Karpas-422 (cell line): Measurements from ENCODE around the gene DCHS1. TPM values are rescaled to one million over a fixed set of nuclear protein-coding genes. Genes with fewer than 3 reads are reported as not detected.
A peak's percentile ranks its signal among the peaks of the same experiment; 100 is the strongest.

Source experiments
- DNase-seq: peaks from one replicate; pipeline ENCODE4 v3.0.0-alpha.2; 2015
- H2AFZ ChIP-seq: fragments of 200-600 bp; sonication (generic); 2 replicates; pipeline ENCODE4 v1.6.1; 2014; ENCODE audit warnings: antibody characterized with exemption, low read length, mixed read lengths
- H3K27ac ChIP-seq: fragments of 200-600 bp; sonication (generic); 2 replicates; pipeline ENCODE4 v1.5.1; 2014; ENCODE audit warnings: mild to moderate bottlenecking, low read length, moderate library complexity
- H3K27me3 ChIP-seq: fragments of 200-600 bp; sonication (generic); 2 replicates; pipeline ENCODE4 v1.6.1; 2014; ENCODE audit warnings: low read length, mixed read lengths
- H3K36me3 ChIP-seq: fragments of 200-600 bp; sonication (generic); 2 replicates; pipeline ENCODE4 v1.6.1; 2014; ENCODE audit warnings: low read length, mixed read lengths; ENCODE audit not compliant: insufficient read depth
- H3K4me1 ChIP-seq: fragments of 200-600 bp; sonication (generic); 2 replicates; pipeline ENCODE4 v1.6.1; 2014; ENCODE audit warnings: mild to moderate bottlenecking, low read length, mixed read lengths
- H3K4me2 ChIP-seq: fragments of 200-600 bp; sonication (generic); 2 replicates; pipeline ENCODE4 v1.6.1; 2014; ENCODE audit warnings: low read length, low read depth, mild to moderate bottlenecking; ENCODE audit not compliant: poor library complexity, severe bottlenecking
- H3K4me3 ChIP-seq: fragments of 200-600 bp; sonication (generic); 2 replicates; pipeline ENCODE4 v1.5.1; 2014; ENCODE audit warnings: mild to moderate bottlenecking, antibody characterized with exemption, low read length, mixed read lengths
- H3K79me2 ChIP-seq: fragments of 200-600 bp; sonication (generic); 2 replicates; pipeline ENCODE4 v1.6.1; 2014; ENCODE audit warnings: mild to moderate bottlenecking, low read length, mixed read lengths
- H3K9ac ChIP-seq: fragments of 200-600 bp; sonication (generic); 2 replicates; pipeline ENCODE4 v1.6.0; 2014; ENCODE audit warnings: low read length
- H3K9me2 ChIP-seq: fragments of 200-600 bp; sonication (generic), shearing (Covaris generic); replicated peaks from 2 replicates; pipeline ENCODE4 v1.6.0; 2014; ENCODE audit warnings: mild to moderate bottlenecking, low read length, moderate library complexity; ENCODE audit not compliant: insufficient read depth
- H3K9me3 ChIP-seq: fragments of 300-700, 200-600 bp; sonication (generic); 2 replicates; pipeline ENCODE4 v1.6.1; 2014; ENCODE audit warnings: low read length, mixed read lengths
- H4K20me1 ChIP-seq: fragments of 200-600 bp; sonication (generic); 2 replicates; pipeline ENCODE4 v1.6.1; 2014; ENCODE audit warnings: mild to moderate bottlenecking, antibody characterized with exemption, low read length, low read depth; ENCODE audit not compliant: insufficient read depth
- total RNA-seq: library from RNA; depleted of rRNA; stranded (reverse); fragments of >200 nt; shearing (Covaris generic); gene quantifications from 2 replicates; pipeline ENCODE4 v1.2.3, GENCODE V29; 2014; ENCODE audit warnings: low replicate concordance

DCHS1 gene
- total RNA-seq, 1 experiment from 2014 or later: 0.04 TPM

GRCh38 chr11:6618117-6619003 is 37.2 kb downstream of the DCHS1 start:
- no peaks in the 10 kb centered on the region for H4K20me1 ChIP-seq
- H2AFZ ChIP-seq: peak overlapping the region; percentile 76; the same call in 1 of the 2 replicates
- H3K79me2 ChIP-seq: peaks cover 14% of the 10 kb centered on the region
- peak overlapping the region; percentile 100 for H3K4me2 ChIP-seq
- DNase-seq: peak; percentile 59
- H3K36me3 ChIP-seq: no peaks in the 10 kb centered on the region
- H3K9ac ChIP-seq: peak overlapping the region; percentile 85
- H3K9me3 ChIP-seq: no peaks in the 10 kb centered on the region
- H3K27me3 ChIP-seq: no peaks in the 10 kb centered on the region
- peaks cover 22% of the 10 kb centered on the region for H3K4me1 ChIP-seq
- no peaks in the 10 kb centered on the region for H3K9me2 ChIP-seq
- H3K4me3 ChIP-seq: peak overlapping the region; percentile 99
- H3K27ac ChIP-seq: no peak overlapping the region

GRCh38 chr11:6617315-6617781 is 38.3 kb downstream of the DCHS1 start:
- H3K9me2 ChIP-seq: no peaks in the 10 kb centered on the region
- no peaks in the 10 kb centered on the region for H3K36me3 ChIP-seq
- no peak overlapping the region for H3K27ac ChIP-seq
- no peak overlapping the region for H3K9ac ChIP-seq
- DNase-seq: no peak
- peaks cover 14% of the 10 kb centered on the region for H3K79me2 ChIP-seq
- H3K27me3 ChIP-seq: no peaks in the 10 kb centered on the region
- no peaks in the 10 kb centered on the region for H4K20me1 ChIP-seq
- no peak overlapping the region for H2AFZ ChIP-seq
- H3K4me3 ChIP-seq: no peak overlapping the region
- no peaks in the 10 kb centered on the region for H3K9me3 ChIP-seq
- H3K4me1 ChIP-seq: peaks cover 32% of the 10 kb centered on the region
- H3K4me2 ChIP-seq: peak overlapping the region; percentile 100

- Histone ChIP-seq H3K36me3 (no peaks in the 10 kb centered on the region), H3K27ac (no peak overlapping the region), H4K20me1 (no peaks in the 10 kb centered on the region), H3K9ac (no peak overlapping the region), H3K79me2 (peaks cover 15% of the 10 kb centered on the region), H3K9me3 (no peaks in the 10 kb centered on the region), H3K4me1 (peaks cover 34% of the 10 kb centered on the region), H2AFZ (no peak overlapping the region), H3K4me3 (no peak overlapping the region), H3K9me2 (no peaks in the 10 kb centered on the region), H3K27me3 (no peaks in the 10 kb centered on the region), H3K4me2 (no peak overlapping the region)
- DNase-seq: no peak
Measured at GRCh38 chr11:6616596-6617250, 38.9 kb downstream of the DCHS1 start.

GRCh38 chr11:6615882-6616585 is 39.6 kb downstream of the DCHS1 start:
- 0 out of 2 replicates have a peak, but pooled peaks cover 2% of the 10 kb centered on the region for H3K36me3 ChIP-seq
- peaks cover 22% of the 10 kb centered on the region for H3K79me2 ChIP-seq
- no peak overlapping the region for H3K9ac ChIP-seq
- no peak overlapping the region for H3K4me2 ChIP-seq
- no peaks in the 10 kb centered on the region for H3K9me2 ChIP-seq
- H2AFZ ChIP-seq: no peak overlapping the region
- H3K27me3 ChIP-seq: no peaks in the 10 kb centered on the region
- no peaks in the 10 kb centered on the region; the same call in 1 of the 2 replicates for H4K20me1 ChIP-seq
- no peaks in the 10 kb centered on the region for H3K9me3 ChIP-seq
- H3K27ac ChIP-seq: no peak overlapping the region
- H3K4me1 ChIP-seq: peaks cover 37% of the 10 kb centered on the region
- H3K4me3 ChIP-seq: no peak overlapping the region
- no peak for DNase-seq

- no peak overlapping the region for H3K27ac ChIP-seq
- peaks cover 45% of the 10 kb centered on the region for H3K4me1 ChIP-seq
- H3K4me2 ChIP-seq: no peak overlapping the region
- DNase-seq: no peak
- H3K9me2 ChIP-seq: no peaks in the 10 kb centered on the region
- no peaks in the 10 kb centered on the region for H3K9me3 ChIP-seq
- H2AFZ ChIP-seq: no peak overlapping the region
- H3K4me3 ChIP-seq: no peak overlapping the region
- no peaks in the 10 kb centered on the region for H3K27me3 ChIP-seq
- H4K20me1 ChIP-seq: no peaks in the 10 kb centered on the region; the same call in 1 of the 2 replicates
- peaks cover 12% of the 10 kb centered on the region; the same call in 1 of the 2 replicates for H3K36me3 ChIP-seq
- H3K9ac ChIP-seq: no peak overlapping the region
- peaks cover 31% of the 10 kb centered on the region for H3K79me2 ChIP-seq
Measured at GRCh38 chr11:6615046-6615445, 40.6 kb downstream of the DCHS1 start.

- peaks cover 39% of the 10 kb centered on the region for H3K4me1 ChIP-seq
- no peak for DNase-seq
- peaks cover 18% of the 10 kb centered on the region; the same call in 1 of the 2 replicates for H3K36me3 ChIP-seq
- no peak overlapping the region for H2AFZ ChIP-seq
- H3K4me3 ChIP-seq: no peak overlapping the region
- H3K27ac ChIP-seq: no peak overlapping the region
- H3K79me2 ChIP-seq: peaks cover 34% of the 10 kb centered on the region
- H3K9me2 ChIP-seq: no peaks in the 10 kb centered on the region
- H3K9me3 ChIP-seq: no peaks in the 10 kb centered on the region
- H3K9ac ChIP-seq: no peak overlapping the region
- H3K27me3 ChIP-seq: no peaks in the 10 kb centered on the region
- no peak overlapping the region for H3K4me2 ChIP-seq
- no peaks in the 10 kb centered on the region; the same call in 1 of the 2 replicates for H4K20me1 ChIP-seq
Measured at GRCh38 chr11:6614446-6614845, 41.2 kb downstream of the DCHS1 start.

- no peaks in the 10 kb centered on the region for H3K27me3 ChIP-seq
- H3K4me3 ChIP-seq: no peak overlapping the region
- H3K36me3 ChIP-seq: peaks cover 19% of the 10 kb centered on the region; the same call in 1 of the 2 replicates
- H3K9ac ChIP-seq: no peak overlapping the region; the same call in 1 of the 2 replicates
- H3K4me1 ChIP-seq: peaks cover 34% of the 10 kb centered on the region
- H3K27ac ChIP-seq: no peak overlapping the region
- no peaks in the 10 kb centered on the region for H3K9me2 ChIP-seq
- no peaks in the 10 kb centered on the region for H3K9me3 ChIP-seq
- no peak for DNase-seq
- no peak overlapping the region for H2AFZ ChIP-seq
- H3K4me2 ChIP-seq: peak overlapping the region; percentile 68
- peaks cover 28% of the 10 kb centered on the region for H3K79me2 ChIP-seq
- no peaks in the 10 kb centered on the region; the same call in 1 of the 2 replicates for H4K20me1 ChIP-seq
Measured at GRCh38 chr11:6613496-6613895, 42.1 kb downstream of the DCHS1 start.
